ENCODE data around the gene SGMS1. TPM values are rescaled to one million over a fixed set of nuclear protein-coding genes. Genes with fewer than 3 reads are reported as not detected.

SGMS1 gene
- total RNA-seq, 1 experiment from 2014 or later, result 20.4 TPM

GRCh38 chr10:50470345-50470744 lies 153.4 kb downstream of the SGMS1 start:
- Mint-ChIP-seq H3K4me1 (peaks cover 39 to 42% of the 10 kb centered on the region in 2 experiments), H3K36me3 (ENCODE audit: insufficient read depth in 1 of 3, low read depth in 3 of 3) (peaks cover 0 to 2% (median 0%) of the 10 kb centered on the region in 3 experiments; a peak in 1 of 7 replicates), H3K9me3 (no peaks in the 10 kb centered on the region), H3K27ac (peak overlapping the region; percentile 33 to 96 (median 92); a peak in 6 of 7 replicates), H3K4me3 (peak overlapping the region in 1 of 2 experiments; percentile 47; a peak in 3 of 5 replicates), H3K27me3 (ENCODE audit: low read depth) (no peaks in the 10 kb centered on the region)
- Histone ChIP-seq H3K23me2 (ENCODE audit: insufficient read length, low read depth, low read length, poor library complexity, severe bottlenecking) (no peaks in the 10 kb centered on the region), H3K9me3 (ENCODE audit: control insufficient read depth, low read depth, low read length) (no peaks in the 10 kb centered on the region), H2BK5ac (ENCODE audit: insufficient read length, low read length) (peak overlapping the region; percentile 59), H2BK120ac (ENCODE audit: low read depth, low read length, poor library complexity, severe bottlenecking) (no peak overlapping the region), H3K79me1 (ENCODE audit: insufficient read depth, low read depth, low read length, poor library complexity, severe bottlenecking) (no peaks in the 10 kb centered on the region), H4K20me1 (ENCODE audit: control insufficient read depth, insufficient read depth, insufficient read length) (no peaks in the 10 kb centered on the region), H3K4ac (ENCODE audit: low read depth, low read length) (no peak overlapping the region), H3K18ac (ENCODE audit: insufficient read length, low read depth, low read length) (peak overlapping the region; percentile 55), H3K4me2 (ENCODE audit: insufficient read depth, insufficient read length, low read length) (peak overlapping the region; percentile 35), H3K23ac (ENCODE audit: insufficient read length, low read depth, low read length) (no peak overlapping the region), H2AFZ (ENCODE audit: low read length) (no peak overlapping the region), H3T11ph (ENCODE audit: low read length) (no peak overlapping the region), H2BK12ac (ENCODE audit: insufficient read length, low read depth, low read length) (no peak overlapping the region), H3K27ac (ENCODE audit: insufficient read length, low read depth, low read length) (peak overlapping the region; percentile 93), H3K14ac (ENCODE audit: insufficient read depth, low read length) (peak overlapping the region; percentile 84; the same call in 1 of the 2 replicates), H3K27me3 (ENCODE audit: insufficient read depth, low read length) (no peaks in the 10 kb centered on the region), H2BK15ac (ENCODE audit: low read depth, low read length) (no peak overlapping the region), H2AK5ac (ENCODE audit: insufficient read length, low read length) (no peak overlapping the region), H3K4me1 (ENCODE audit: insufficient read depth, low read length) (peaks cover 3% of the 10 kb centered on the region; the same call in 1 of the 2 replicates), H4K8ac (replicated peaks; ENCODE audit: insufficient read length, low read depth, low read length) (no peak overlapping the region), H4K5ac (ENCODE audit: insufficient read length, low read depth, low read length) (no peak overlapping the region), H2BK20ac (ENCODE audit: low read depth, low read length, poor library complexity, severe bottlenecking) (no peak overlapping the region), H3K56ac (ENCODE audit: insufficient read length, low read depth, low read length) (no peak overlapping the region), H3K9ac (ENCODE audit: extremely low read depth, insufficient read length, low read length) (peak overlapping the region; percentile 13), H3K79me2 (ENCODE audit: insufficient read depth, low read length) (no peaks in the 10 kb centered on the region), H4K91ac (ENCODE audit: insufficient read length, low read depth, low read length) (no peak overlapping the region)
- no peak for TF ChIP-seq CTCF (conservative IDR thresholded peaks at IDR 0.05)
- DNase-seq, result no peak
